C1 segment of cervical spinal cord (tissue), 14 donors: Measurements from ENCODE around the gene ASIC2.

ENCODE experiments used
- DNase-seq, 14 donors: peaks; one replicate each; lab custom pipeline; 2025; lab: John Stamatoyannopoulos, UW

ASIC2 gene

GRCh38 chr17:33116021-33116551, 177.0 kb downstream of the ASIC2 start:
- peak in 1 of 14 donors; percentile 67 for DNase-seq

- no peak for DNase-seq
These were observed 177.7 kb downstream of the ASIC2 start for GRCh38 chr17:33115366-33115765.

- no peak for DNase-seq
These were observed 179.1 kb downstream of the ASIC2 start for GRCh38 chr17:33113991-33114370.

- no peak for DNase-seq
These were observed 179.7 kb downstream of the ASIC2 start for GRCh38 chr17:33113276-33113990.

GRCh38 chr17:33112763-33113162, 180.3 kb downstream of the ASIC2 start:
- DNase-seq = no peak

GRCh38 chr17:33109336-33110072, 183.6 kb downstream of the ASIC2 start:
- DNase-seq = no peak

- DNase-seq = no peak
These were observed 186.4 kb downstream of the ASIC2 start for GRCh38 chr17:33106525-33107165.

GRCh38 chr17:33105911-33106310, 187.2 kb downstream of the ASIC2 start:
- no peak for DNase-seq

GRCh38 chr17:33099906-33100305, 193.2 kb downstream of the ASIC2 start:
- no peak for DNase-seq

- DNase-seq = no peak
These were observed 193.8 kb downstream of the ASIC2 start for GRCh38 chr17:33099252-33099651.

GRCh38 chr17:33097411-33097810, 195.7 kb downstream of the ASIC2 start:
- peak in 1 of 14 donors; percentile 30 for DNase-seq

- DNase-seq = no peak
These were observed 196.9 kb downstream of the ASIC2 start for GRCh38 chr17:33096161-33096560.

GRCh38 chr17:33091271-33091670, 201.8 kb downstream of the ASIC2 start:
- DNase-seq = no peak

- no peak for DNase-seq
These were observed 202.3 kb downstream of the ASIC2 start for GRCh38 chr17:33090806-33091205.

- no peak for DNase-seq
These were observed 206.2 kb downstream of the ASIC2 start for GRCh38 chr17:33086878-33087277.

GRCh38 chr17:33086041-33086440, 207.1 kb downstream of the ASIC2 start:
- DNase-seq = no peak

- DNase-seq = no peak
These were observed 207.8 kb downstream of the ASIC2 start for GRCh38 chr17:33085256-33085655.

- no peak for DNase-seq
These were observed 208.3 kb downstream of the ASIC2 start for GRCh38 chr17:33084755-33085154.

- DNase-seq = no peak
These were observed 210.4 kb downstream of the ASIC2 start for GRCh38 chr17:33082529-33083173.

GRCh38 chr17:33080091-33080490, 213.0 kb downstream of the ASIC2 start:
- DNase-seq = no peak

GRCh38 chr17:33079201-33079600, 213.9 kb downstream of the ASIC2 start:
- no peak for DNase-seq

- no peak for DNase-seq
These were observed 216.1 kb downstream of the ASIC2 start for GRCh38 chr17:33076979-33077378.
